ENCODE measurements around the gene ABCB6. TPM values are rescaled to one million over a fixed set of nuclear protein-coding genes. Genes with fewer than 3 reads are reported as not detected.

The ABCB6 gene
- total and polyA plus RNA-seq, 2 donors (not counting 1 experiment from before 2014, with no cell fraction given), result 12.5 to 49.5 TPM

DNA sequence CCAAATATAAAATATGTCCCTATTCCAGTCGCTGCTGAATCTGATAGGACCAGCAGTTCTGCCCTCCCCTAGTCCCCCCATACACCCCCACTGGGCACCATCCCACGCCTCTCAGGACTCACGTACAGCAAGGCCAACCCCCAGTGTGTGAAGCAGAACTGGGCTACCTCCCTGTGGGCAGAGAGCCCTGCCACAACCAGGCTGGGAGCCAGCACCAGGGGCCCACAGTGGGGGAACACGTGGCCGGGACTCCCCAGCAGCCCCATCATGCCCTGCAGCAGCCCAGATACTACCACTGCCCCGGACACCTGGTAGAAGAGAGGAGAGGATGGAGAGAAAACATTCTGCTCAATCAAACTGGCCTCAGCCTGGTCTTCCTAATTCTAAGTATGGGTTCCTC lies 50.2 kb downstream of the ABCB6 start:
- no peaks in the 10 kb centered on the region for H3K27me3 ChIP-seq (ENCODE audit: control insufficient read depth, insufficient read depth, low read length)
- H3K27ac ChIP-seq (ENCODE audit: insufficient read depth, low read length), result no peak overlapping the region
- no peak for DNase-seq (ENCODE audit: low read depth in 2 of 2)
- peaks cover 10% of the 10 kb centered on the region for H3K36me3 ChIP-seq (ENCODE audit: control insufficient read depth, insufficient read depth, low read length)
- peaks cover 3% of the 10 kb centered on the region for H3K4me1 ChIP-seq (ENCODE audit: control insufficient read depth, extremely low read depth, insufficient read depth, low read length)
- no peaks in the 10 kb centered on the region for H4K20me1 ChIP-seq (ENCODE audit: control insufficient read depth, extremely low read depth, insufficient read depth, low read length)
- H3K4me3 ChIP-seq (replicated peaks in 1 of 4; ENCODE audit: control extremely low read depth in 1 of 4, insufficient read depth in 1 of 4, low read depth in 3 of 4, low read length in 4 of 4), result no peak overlapping the region
- H2AFZ ChIP-seq (ENCODE audit: low read length), result no peak overlapping the region
- H3K9me3 ChIP-seq (ENCODE audit: control insufficient read depth, insufficient read depth, low read depth, low read length), result no peaks in the 10 kb centered on the region
- H3K4me2 ChIP-seq (ENCODE audit: extremely low read depth, insufficient read depth, low read length), result no peak overlapping the region
- no peak overlapping the region for H3K9ac ChIP-seq (ENCODE audit: insufficient read depth, low read length)
- TF ChIP-seq, protein P1, sequence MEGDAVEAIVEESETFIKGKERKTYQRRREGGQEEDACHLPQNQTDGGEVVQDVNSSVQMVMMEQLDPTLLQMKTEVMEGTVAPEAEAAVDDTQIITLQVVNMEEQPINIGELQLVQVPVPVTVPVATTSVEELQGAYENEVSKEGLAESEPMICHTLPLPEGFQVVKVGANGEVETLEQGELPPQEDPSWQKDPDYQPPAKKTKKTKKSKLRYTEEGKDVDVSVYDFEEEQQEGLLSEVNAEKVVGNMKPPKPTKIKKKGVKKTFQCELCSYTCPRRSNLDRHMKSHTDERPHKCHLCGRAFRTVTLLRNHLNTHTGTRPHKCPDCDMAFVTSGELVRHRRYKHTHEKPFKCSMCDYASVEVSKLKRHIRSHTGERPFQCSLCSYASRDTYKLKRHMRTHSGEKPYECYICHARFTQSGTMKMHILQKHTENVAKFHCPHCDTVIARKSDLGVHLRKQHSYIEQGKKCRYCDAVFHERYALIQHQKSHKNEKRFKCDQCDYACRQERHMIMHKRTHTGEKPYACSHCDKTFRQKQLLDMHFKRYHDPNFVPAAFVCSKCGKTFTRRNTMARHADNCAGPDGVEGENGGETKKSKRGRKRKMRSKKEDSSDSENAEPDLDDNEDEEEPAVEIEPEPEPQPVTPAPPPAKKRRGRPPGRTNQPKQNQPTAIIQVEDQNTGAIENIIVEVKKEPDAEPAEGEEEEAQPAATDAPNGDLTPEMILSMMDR (conservative IDR thresholded peaks at IDR 0.05 in 1 of 2, IDR thresholded peaks at IDR 0.05 in 1 of 2; ENCODE audit: low read depth in 1 of 2, low read length in 2 of 2), result no peak
- TF ChIP-seq EZH2 (IDR thresholded peaks at IDR 0.05; ENCODE audit: low read length, missing control alignments), result no peak
- no peaks in the 10 kb centered on the region for H3K79me2 ChIP-seq (ENCODE audit: control insufficient read depth, insufficient read depth, low read length)

DNA sequence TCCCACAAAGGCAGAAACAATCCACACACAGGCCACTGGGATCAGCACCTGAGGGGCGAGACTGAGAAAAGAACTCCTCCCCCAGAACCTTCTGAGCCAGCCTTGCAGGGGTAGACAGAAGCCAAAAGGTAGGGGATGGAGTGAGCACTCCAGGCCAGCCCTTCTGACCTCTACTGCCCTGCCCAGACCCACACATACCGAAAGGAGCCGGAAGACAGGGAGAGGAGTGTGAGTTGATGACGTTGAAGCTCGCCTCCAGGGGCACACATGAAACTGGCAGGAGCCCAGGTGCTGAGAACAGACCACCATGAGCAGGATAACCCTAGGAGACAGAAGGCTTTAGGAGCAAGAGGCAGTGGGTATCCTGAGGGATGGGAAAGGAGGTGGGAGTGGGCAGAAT lies 50.8 kb downstream of the ABCB6 start:
- no peaks in the 10 kb centered on the region for H3K79me2 ChIP-seq (ENCODE audit: control insufficient read depth, insufficient read depth, low read length)
- H3K36me3 ChIP-seq (ENCODE audit: control insufficient read depth, insufficient read depth, low read length), result peaks cover 6% of the 10 kb centered on the region
- TF ChIP-seq EZH2 (IDR thresholded peaks at IDR 0.05; ENCODE audit: low read length, missing control alignments), result no peak
- TF ChIP-seq, protein P1 (conservative IDR thresholded peaks at IDR 0.05 in 1 of 2, IDR thresholded peaks at IDR 0.05 in 1 of 2; ENCODE audit: low read depth in 1 of 2, low read length in 2 of 2), result no peak

DNA sequence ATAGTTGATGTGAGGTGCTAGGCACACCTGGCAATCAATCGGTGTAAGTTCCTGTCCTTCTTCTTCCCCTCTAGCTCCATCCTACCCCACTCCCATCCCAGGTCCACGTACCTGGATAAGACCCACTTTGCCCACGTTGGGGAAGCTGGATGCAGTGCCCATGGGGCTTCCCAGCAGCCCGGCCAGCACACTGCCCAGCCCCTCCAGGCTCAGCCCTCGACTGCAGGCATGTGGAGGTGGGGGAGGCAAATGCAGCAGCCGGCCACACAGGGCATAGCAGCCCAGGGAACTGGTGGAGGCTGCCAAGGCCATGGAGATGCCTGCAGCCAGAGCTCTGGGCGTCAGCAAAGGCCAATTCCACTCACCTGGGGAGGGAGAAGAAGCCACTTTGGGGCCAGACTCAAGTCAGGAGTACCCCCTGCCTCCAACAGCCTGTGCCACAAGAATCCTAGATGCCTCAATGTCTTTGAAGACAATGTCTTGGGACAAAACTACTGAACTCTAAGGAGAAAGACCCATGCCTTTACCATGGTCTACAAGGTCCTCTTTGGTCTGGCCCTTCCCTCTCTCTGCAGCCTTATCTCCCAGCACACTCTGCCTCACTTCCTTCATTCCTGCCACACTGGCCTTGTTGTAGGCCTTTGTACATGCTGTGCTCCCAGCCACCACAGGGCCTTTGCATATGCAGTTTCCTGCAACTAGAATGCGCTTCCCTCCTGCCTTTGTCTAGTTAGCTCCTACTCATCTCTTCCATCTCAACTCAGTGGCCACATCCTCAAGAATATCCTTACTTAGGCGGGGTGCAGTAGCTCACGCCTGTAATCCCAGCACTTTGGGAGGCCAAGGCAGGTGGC lies 53.5 kb downstream of the ABCB6 start:
- peaks cover 4% of the 10 kb centered on the region for H3K4me1 ChIP-seq (ENCODE audit: control insufficient read depth, extremely low read depth, insufficient read depth, low read length)
- H3K36me3 ChIP-seq (ENCODE audit: control insufficient read depth, insufficient read depth, low read length), result no peaks in the 10 kb centered on the region

More for the DNA sequence above, 50.8 kb downstream of the ABCB6 start:
- Histone ChIP-seq H3K4me1 (ENCODE audit: control insufficient read depth, extremely low read depth, insufficient read depth, low read length) (peaks cover 3% of the 10 kb centered on the region), H4K20me1 (ENCODE audit: control insufficient read depth, extremely low read depth, insufficient read depth, low read length) (no peaks in the 10 kb centered on the region), H3K4me2 (ENCODE audit: extremely low read depth, insufficient read depth, low read length) (no peak overlapping the region), H3K27ac (ENCODE audit: insufficient read depth, low read length) (no peak overlapping the region), H2AFZ (ENCODE audit: low read length) (no peak overlapping the region), H3K9me3 (ENCODE audit: control insufficient read depth, insufficient read depth, low read depth, low read length) (no peaks in the 10 kb centered on the region), H3K9ac (ENCODE audit: insufficient read depth, low read length) (no peak overlapping the region), H3K27me3 (ENCODE audit: control insufficient read depth, insufficient read depth, low read length) (no peaks in the 10 kb centered on the region), H3K4me3 (replicated peaks in 1 of 4; ENCODE audit: control extremely low read depth in 1 of 4, insufficient read depth in 1 of 4, low read depth in 3 of 4, low read length in 4 of 4) (no peak overlapping the region)
- DNase-seq (ENCODE audit: low read depth in 2 of 2), result no peak

More for the DNA sequence above, 53.5 kb downstream of the ABCB6 start:
- no peak overlapping the region for H2AFZ ChIP-seq (ENCODE audit: low read length)
- DNase-seq (ENCODE audit: low read depth in 2 of 2), result no peak
- H4K20me1 ChIP-seq (ENCODE audit: control insufficient read depth, extremely low read depth, insufficient read depth, low read length), result no peaks in the 10 kb centered on the region
- H3K27ac ChIP-seq (ENCODE audit: insufficient read depth, low read length), result no peak overlapping the region
- TF ChIP-seq EZH2 (IDR thresholded peaks at IDR 0.05; ENCODE audit: low read length, missing control alignments), result no peak
- TF ChIP-seq, protein P1 (conservative IDR thresholded peaks at IDR 0.05 in 1 of 2, IDR thresholded peaks at IDR 0.05 in 1 of 2; ENCODE audit: low read depth in 1 of 2, low read length in 2 of 2), result no peak
- H3K27me3 ChIP-seq (ENCODE audit: control insufficient read depth, insufficient read depth, low read length), result no peaks in the 10 kb centered on the region
- no peak overlapping the region for H3K4me3 ChIP-seq (replicated peaks in 1 of 4; ENCODE audit: control extremely low read depth in 1 of 4, insufficient read depth in 1 of 4, low read depth in 3 of 4, low read length in 4 of 4)
- no peak overlapping the region for H3K9ac ChIP-seq (ENCODE audit: insufficient read depth, low read length)
- no peaks in the 10 kb centered on the region for H3K79me2 ChIP-seq (ENCODE audit: control insufficient read depth, insufficient read depth, low read length)
- H3K9me3 ChIP-seq (ENCODE audit: control insufficient read depth, insufficient read depth, low read depth, low read length), result no peaks in the 10 kb centered on the region
- no peak overlapping the region for H3K4me2 ChIP-seq (ENCODE audit: extremely low read depth, insufficient read depth, low read length)

Data from fibroblast of lung (primary cell).